ENCODE data around the gene PDE6B.
A peak's percentile ranks its signal among the peaks of the same experiment; 100 is the strongest.
"Not testable (repeated sequence)": the region's sequence is repeated elsewhere in the genome, so short reads cannot be mapped to it uniquely, and the experiment has no call there.

The PDE6B gene

GRCh38 chr4:637536-638280 lies 12.3 kb downstream of the PDE6B start:
- peak; percentile 65 for DNase-seq

GRCh38 chr4:642366-642765 lies 17.0 kb downstream of the PDE6B start:
- not testable (repeated sequence) for DNase-seq

DNA sequence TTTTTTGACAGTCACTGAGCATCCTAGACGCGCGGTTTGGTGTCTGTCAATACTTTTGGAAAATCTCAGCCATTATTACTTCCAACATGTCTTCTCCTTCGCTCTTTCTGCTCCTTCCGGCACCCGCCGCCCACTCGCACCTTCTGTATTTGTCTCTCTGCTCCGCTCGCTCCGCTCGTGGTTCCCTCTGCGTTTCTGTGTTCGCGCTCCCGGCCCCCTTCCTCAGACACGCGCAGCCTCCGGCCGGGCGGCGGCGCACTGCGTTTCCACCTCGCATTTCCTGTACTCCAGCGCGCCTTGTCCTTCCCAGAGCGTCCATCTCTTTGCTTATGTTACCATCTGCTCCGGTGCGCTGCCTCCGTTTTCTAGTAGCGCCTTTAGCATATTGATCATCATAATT lies 21.1 kb downstream of the PDE6B start:
- DNase-seq: no peak

GRCh38 chr4:647481-647880 lies 22.1 kb downstream of the PDE6B start:
- DNase-seq: no peak

DNA sequence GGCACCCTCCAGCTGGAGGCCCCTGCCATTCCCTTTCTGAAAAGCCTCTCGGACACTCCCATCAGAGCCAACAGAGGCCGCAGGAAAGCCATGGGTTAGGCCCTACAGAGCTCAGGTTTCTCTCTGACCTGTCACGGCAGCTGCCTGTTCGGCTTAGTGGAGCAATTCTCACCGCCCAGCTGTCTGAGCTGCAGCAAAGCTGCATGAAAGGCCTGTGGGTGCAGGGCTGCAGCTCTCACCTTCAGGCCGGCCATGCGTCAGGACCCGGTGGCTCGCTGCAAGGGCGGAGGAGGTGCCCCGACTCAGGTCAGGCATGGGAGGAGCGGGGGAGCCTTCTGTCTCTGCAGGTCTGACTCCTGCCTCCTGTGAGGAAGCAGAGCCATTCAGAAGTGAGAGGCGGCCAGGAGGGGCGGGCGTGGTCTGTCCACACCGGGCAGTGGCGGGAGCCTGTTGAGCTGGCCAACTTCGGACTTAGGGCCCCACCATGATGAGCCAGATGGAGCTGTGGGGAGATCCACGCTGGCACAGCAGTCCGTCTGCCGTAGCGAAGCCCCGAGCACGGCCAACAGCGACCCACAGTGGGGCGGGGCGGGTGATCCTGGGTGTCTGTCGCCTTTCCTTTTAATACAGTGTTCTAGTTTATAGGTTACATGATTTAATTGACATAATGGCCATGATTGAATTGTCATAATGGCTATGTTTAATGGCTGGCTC lies 23.4 kb downstream of the PDE6B start:
- DNase-seq: peak; percentile 6

GRCh38 chr4:649293-649625 lies 23.9 kb downstream of the PDE6B start:
- no peak for DNase-seq

GRCh38 chr4:649751-650310 lies 24.5 kb downstream of the PDE6B start:
- no peak for DNase-seq

GRCh38 chr4:650461-650860 lies 25.1 kb downstream of the PDE6B start:
- no peak for DNase-seq

- no peak for DNase-seq
Observed at GRCh38 chr4:650951-651883, 25.8 kb downstream of the PDE6B start.

- DNase-seq: no peak
Observed at GRCh38 chr4:651884-652642, 26.7 kb downstream of the PDE6B start.

- DNase-seq: no peak
Observed at GRCh38 chr4:653080-653821, 27.9 kb downstream of the PDE6B start.

GRCh38 chr4:653831-654502 lies 28.6 kb downstream of the PDE6B start:
- DNase-seq: no peak

GRCh38 chr4:654503-654845 lies 29.1 kb downstream of the PDE6B start:
- DNase-seq: no peak

GRCh38 chr4:654871-655463 lies 29.6 kb downstream of the PDE6B start:
- DNase-seq: no peak

- DNase-seq: no peak
Observed at GRCh38 chr4:655464-656151, 30.2 kb downstream of the PDE6B start.

GRCh38 chr4:656436-657337 lies 31.3 kb downstream of the PDE6B start:
- no peak for DNase-seq

DNA sequence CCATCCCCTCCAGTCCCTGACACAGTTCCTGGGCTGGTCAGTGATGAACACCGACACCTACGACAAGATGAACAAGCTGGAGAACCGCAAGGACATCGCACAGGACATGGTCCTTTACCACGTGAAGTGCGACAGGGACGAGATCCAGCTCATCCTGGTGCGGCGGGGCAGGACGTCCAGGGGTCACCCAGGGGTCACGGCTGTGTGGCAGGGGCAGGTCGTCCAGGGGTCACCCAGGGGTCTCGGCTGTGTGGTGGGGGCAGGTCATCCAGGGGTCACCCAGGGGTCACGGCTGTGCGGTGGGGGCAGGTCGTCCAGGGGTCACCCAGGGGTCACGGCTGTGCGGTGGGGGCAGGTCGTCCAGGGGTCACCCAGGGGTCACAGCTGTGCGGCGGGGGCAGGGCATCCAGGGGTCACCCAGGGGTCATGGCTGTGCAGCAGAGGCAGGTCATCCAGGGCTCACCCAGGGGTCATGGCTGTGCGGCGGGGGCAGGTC lies 32.0 kb downstream of the PDE6B start:
- no peak for DNase-seq

DNA sequence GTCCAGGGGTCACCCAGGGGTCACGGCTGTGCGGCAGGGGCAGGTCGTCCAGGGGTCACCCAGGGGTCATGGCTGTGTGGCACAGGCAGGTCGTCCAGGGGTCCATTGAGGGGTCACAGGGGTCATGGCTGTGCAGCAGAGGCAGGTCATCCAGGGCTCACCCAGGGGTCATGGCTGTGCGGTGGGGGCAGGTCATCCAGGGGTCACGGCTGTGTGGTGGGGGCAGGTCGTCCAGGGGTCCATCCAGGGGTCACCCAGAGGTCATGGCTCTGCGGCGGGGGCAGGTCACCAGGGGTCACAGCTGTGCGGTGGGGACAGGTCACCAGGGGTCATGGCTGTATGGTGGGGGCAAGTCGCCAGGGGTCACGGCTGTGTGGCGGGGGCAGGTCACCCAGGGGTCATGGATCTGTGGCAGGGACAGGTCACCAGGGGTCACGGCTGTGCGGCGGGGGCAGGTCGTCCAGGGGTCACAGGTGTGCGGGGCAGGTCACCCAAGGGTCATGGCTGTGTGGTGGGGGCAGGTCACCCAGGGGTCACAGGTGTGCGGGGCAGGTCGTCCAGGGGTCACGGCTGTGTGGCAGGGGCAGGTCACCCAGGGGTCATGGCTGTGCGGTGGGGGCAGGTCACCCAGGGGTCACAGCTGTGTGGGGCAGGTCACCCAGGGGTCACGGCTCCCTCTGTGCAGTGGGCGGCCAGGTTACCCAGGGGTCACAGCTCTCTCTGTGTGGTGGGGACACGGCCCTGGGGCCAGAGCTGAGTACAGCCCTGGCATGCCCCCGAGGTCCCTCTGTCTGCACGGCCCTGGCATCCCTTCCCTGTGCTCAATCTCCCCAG lies 32.7 kb downstream of the PDE6B start:
- no peak for DNase-seq

Data from NCI-H524 treated with DMSO at 0.1 percent for 48 hours (cell line).